Tibial nerve (tissue), 4 donors: ENCODE measurements around the gene GUCY1B1. TPM values are rescaled to one million over a fixed set of nuclear protein-coding genes. Genes with fewer than 3 reads are reported as not detected.

Experiments
- DNase-seq, 2 donors: peaks; one replicate each; pipeline ENCODE4 v3.0.0-alpha.2; 2019; ENCODE audit warnings: low spot score in 2 of 2
- H3K27ac ChIP-seq, 4 donors: fragments of 200-600 bp; sonication (generic) in 3 of 4; one replicate each; pipeline ENCODE4 v1.5.1; 2017 to 2019; ENCODE audit warnings: mild to moderate bottlenecking in 1 of 4
- H3K27me3 ChIP-seq, 2 donors: fragments of 200-600 bp; sonication (generic) in 1 of 2; one replicate each; pipeline versions ENCODE4 v1.5.1 to v1.6.0; 2017 to 2019
- H3K36me3 ChIP-seq, 3 donors: fragments of 200-600 bp; sonication (generic); one replicate each; pipeline ENCODE4 v1.5.1; 2018 to 2019
- H3K4me1 ChIP-seq, 4 donors: fragments of 200-600 bp; sonication (generic) in 3 of 4; one replicate each; pipeline ENCODE4 v1.5.1; 2017 to 2019
- H3K4me3 ChIP-seq, 4 donors: fragments of 200-600 bp; sonication (generic) in 3 of 4; one replicate each; pipeline ENCODE4 v1.5.1; 2017 to 2019; ENCODE audit warnings: mild to moderate bottlenecking in 1 of 4, moderate library complexity in 1 of 4
- H3K9me3 ChIP-seq, 4 donors: fragments of 200-600 bp; sonication (generic) in 3 of 4; one replicate each; pipeline ENCODE4 v1.5.1; 2017 to 2019
- EP300 ChIP-seq, 2 donors: sonication (generic); formaldehyde crosslinking; IDR thresholded peaks; one replicate each; pipeline ENCODE4 v1.6.1; 2017; ENCODE audit warnings: antibody characterized with exemption in 2 of 2, mild to moderate bottlenecking in 1 of 2
- POLR2A ChIP-seq, 2 donors: fragments of 450-650 bp; IDR thresholded peaks; one replicate each; pipeline ENCODE4 v1.6.1; 2017; ENCODE audit warnings: antibody characterized with exemption in 2 of 2, mild to moderate bottlenecking in 2 of 2, moderate library complexity in 2 of 2
- WGBS, 2 donors: methylation state at CpG; one replicate each; pipeline ENCODE4 v1.1.5; 2018; 5-methylcytosine and 5-hydroxymethylcytosine counted together
- total RNA-seq, 4 donors: library from RNA; depleted of rRNA; stranded (reverse); fragments of >200 nt; gene quantifications; one replicate each; pipeline ENCODE4 v1.1.0, GENCODE V29; 2016
- TF ChIP-seq, protein P1 (sequence below), 5 experiments: fragments of 200-600 bp in 3 of 5; fragments of 450-650 bp in 2 of 5; sonication (generic) in 3 of 5; IDR thresholded peaks; one replicate each; pipeline ENCODE4 v1.5.1; 2016 to 2019; ENCODE audit warnings: antibody characterized with exemption in 5 of 5, mild to moderate bottlenecking in 3 of 5, moderate library complexity in 2 of 5

The GUCY1B1 gene
- total RNA-seq, 4 donors from 2014 or later: 8.6 to 17.5 (median 12.3) TPM

DNA sequence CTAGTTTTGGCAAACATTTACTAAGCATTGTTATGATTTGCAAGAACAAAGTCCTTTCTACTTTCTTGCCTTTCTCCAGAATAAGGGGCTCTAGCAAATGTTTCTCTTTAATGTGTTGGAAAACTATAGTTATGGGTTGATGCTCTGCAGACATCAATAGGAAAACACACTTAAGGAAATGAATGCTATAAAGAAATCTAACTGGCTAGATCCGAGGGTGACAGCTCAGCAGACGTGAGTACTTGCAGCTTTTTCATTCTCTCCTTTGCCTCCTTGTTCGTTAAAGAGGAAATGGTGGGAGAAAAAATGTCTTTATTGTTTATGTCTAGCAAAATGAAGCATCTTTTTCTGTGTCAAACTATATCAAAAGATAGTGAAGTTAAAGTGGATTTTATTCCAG, 6.3 kb downstream of the GUCY1B1 start:
- H3K36me3 ChIP-seq: no peaks in the 10 kb centered on the region
- H3K9me3 ChIP-seq: no peaks in the 10 kb centered on the region
- DNase-seq: no peak
- no peaks in the 10 kb centered on the region for H3K27me3 ChIP-seq
- 61 to 72% methylated on average over 3 of the region's 3 CpGs for WGBS, 2 donors
- peaks cover 0 to 4% (median 0%) of the 10 kb centered on the region in 4 donors for H3K4me1 ChIP-seq
- no peak overlapping the region for H3K4me3 ChIP-seq
- H3K27ac ChIP-seq: no peak overlapping the region
- TF ChIP-seq POLR2A (IDR thresholded peaks at IDR 0.05) (no peak), EP300 (IDR thresholded peaks at IDR 0.05) (no peak)
- TF ChIP-seq, protein P1, sequence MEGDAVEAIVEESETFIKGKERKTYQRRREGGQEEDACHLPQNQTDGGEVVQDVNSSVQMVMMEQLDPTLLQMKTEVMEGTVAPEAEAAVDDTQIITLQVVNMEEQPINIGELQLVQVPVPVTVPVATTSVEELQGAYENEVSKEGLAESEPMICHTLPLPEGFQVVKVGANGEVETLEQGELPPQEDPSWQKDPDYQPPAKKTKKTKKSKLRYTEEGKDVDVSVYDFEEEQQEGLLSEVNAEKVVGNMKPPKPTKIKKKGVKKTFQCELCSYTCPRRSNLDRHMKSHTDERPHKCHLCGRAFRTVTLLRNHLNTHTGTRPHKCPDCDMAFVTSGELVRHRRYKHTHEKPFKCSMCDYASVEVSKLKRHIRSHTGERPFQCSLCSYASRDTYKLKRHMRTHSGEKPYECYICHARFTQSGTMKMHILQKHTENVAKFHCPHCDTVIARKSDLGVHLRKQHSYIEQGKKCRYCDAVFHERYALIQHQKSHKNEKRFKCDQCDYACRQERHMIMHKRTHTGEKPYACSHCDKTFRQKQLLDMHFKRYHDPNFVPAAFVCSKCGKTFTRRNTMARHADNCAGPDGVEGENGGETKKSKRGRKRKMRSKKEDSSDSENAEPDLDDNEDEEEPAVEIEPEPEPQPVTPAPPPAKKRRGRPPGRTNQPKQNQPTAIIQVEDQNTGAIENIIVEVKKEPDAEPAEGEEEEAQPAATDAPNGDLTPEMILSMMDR (IDR thresholded peaks at IDR 0.05): no peak

DNA sequence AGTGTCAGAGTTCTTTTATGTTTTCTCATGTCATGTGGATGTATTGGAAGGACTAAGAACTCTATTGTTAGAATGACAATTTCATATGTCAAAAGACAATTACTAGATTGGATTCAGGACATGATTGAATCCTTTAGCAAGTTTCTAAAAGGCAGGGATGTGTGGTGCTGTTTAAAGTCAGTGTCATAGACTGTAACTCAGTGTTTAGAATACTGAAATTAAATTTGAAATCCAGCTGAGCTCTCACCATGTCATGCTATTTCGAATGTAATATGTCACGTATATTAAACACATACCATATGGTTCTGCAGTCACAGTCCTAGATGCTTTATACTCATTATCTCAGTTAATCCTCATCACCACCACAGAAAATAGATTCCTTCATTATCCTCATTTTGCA, 7.8 kb downstream of the GUCY1B1 start:
- H3K27me3 ChIP-seq: no peaks in the 10 kb centered on the region
- no peak overlapping the region for H3K4me3 ChIP-seq
- no peak for TF ChIP-seq POLR2A (IDR thresholded peaks at IDR 0.05)
- TF ChIP-seq, protein P1 (IDR thresholded peaks at IDR 0.05): no peak
- TF ChIP-seq EP300 (IDR thresholded peaks at IDR 0.05): no peak
- no peaks in the 10 kb centered on the region for H3K36me3 ChIP-seq
- H3K27ac ChIP-seq: no peak overlapping the region
- no peaks in the 10 kb centered on the region for H3K9me3 ChIP-seq
- H3K4me1 ChIP-seq: no peaks in the 10 kb centered on the region
- no peak for DNase-seq
- WGBS, 2 donors: 83 to 84% methylated on average over 2 of the region's 2 CpGs

DNA sequence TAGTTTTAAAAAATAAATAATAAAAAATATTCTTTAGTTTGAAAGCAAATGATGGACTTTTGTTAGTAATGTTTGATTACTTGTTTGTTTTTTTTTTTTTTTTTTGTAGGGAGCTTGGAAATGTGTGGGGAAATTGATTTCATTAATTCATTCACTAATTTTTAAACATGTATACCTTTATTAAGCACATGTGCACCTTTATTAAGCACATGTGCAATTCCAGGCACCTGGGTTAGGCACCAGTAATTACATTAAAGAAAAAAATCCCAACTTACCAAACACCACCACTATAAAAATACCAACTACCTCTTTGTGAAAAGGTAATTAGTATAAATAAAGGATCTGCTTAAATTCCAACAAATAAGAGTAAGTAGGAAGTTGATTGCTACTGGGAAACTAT, 9.5 kb downstream of the GUCY1B1 start:
- DNase-seq: no peak
- H3K27me3 ChIP-seq: no peaks in the 10 kb centered on the region
- TF ChIP-seq, protein P1 (IDR thresholded peaks at IDR 0.05): no peak
- no peak for TF ChIP-seq EP300 (IDR thresholded peaks at IDR 0.05)
- TF ChIP-seq POLR2A (IDR thresholded peaks at IDR 0.05): no peak
- no peaks in the 10 kb centered on the region for H3K36me3 ChIP-seq
- no peak overlapping the region for H3K4me3 ChIP-seq
- H3K9me3 ChIP-seq: no peaks in the 10 kb centered on the region
- H3K4me1 ChIP-seq: no peaks in the 10 kb centered on the region
- no peak overlapping the region for H3K27ac ChIP-seq

DNA sequence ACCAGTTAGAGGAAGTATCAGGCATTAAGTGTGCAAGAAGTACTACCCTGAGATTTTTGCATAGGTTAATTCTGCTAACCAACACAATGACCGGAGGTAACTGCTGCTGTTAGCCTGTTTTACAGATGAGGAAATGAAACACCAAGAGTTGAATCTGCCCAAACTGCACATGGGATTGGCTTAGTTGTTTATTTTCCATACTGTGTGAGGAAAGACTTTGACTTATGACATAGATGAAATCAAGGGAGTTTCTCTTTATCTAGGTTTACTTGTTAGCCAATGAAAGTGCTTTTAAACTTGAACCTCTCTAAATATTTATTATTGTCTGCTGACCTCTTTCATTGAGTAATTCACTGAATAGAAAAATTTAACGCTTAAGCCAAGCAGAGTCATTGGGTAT, 10.3 kb downstream of the GUCY1B1 start:
- no peaks in the 10 kb centered on the region for H3K9me3 ChIP-seq
- H3K36me3 ChIP-seq: no peaks in the 10 kb centered on the region
- H3K4me3 ChIP-seq: no peak overlapping the region
- H3K4me1 ChIP-seq: no peaks in the 10 kb centered on the region
- TF ChIP-seq EP300 (IDR thresholded peaks at IDR 0.05) (no peak), POLR2A (IDR thresholded peaks at IDR 0.05) (no peak)
- TF ChIP-seq, protein P1 (IDR thresholded peaks at IDR 0.05): no peak
- 82 to 84% methylated on average over 2 of the region's 2 CpGs for WGBS, 2 donors
- H3K27me3 ChIP-seq: no peaks in the 10 kb centered on the region
- DNase-seq: no peak
- no peak overlapping the region for H3K27ac ChIP-seq

DNA sequence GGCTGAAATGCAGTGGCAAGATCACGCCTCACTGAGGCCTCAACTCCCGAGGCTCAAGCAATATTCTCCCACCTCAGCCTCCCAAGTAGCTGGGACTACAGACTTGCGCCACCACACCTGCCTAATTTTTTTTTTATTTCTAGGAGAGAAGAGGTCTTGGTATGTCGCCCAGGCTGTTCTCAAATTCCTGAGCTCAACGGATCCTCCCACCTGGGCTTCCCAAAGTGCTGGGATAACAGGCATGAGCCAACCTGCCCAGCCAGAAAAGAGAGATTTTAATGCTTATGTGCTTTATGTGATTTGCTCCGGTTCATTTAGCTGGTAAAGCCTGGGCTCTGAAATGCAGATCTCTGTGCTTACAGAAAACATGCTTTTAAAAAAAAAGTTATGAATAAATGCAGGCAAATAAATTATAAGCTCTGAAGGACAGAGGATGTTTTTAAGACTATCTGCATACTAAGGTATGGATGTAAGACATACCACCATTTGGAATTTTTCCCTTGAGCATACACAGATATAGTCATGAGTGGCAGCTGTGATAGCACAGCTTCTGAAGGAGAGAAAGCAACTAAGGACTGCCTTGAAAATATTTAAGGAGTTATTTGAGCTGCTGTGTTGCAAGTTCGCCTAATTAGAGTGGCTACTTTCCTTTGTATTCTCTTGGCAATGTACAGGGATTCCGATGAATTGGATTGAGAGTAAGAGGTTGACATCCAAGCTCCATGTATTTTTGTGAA, 13.8 kb downstream of the GUCY1B1 start:
- no peaks in the 10 kb centered on the region for H3K27me3 ChIP-seq
- TF ChIP-seq, protein P1 (IDR thresholded peaks at IDR 0.05): no peak
- TF ChIP-seq POLR2A (IDR thresholded peaks at IDR 0.05) (no peak), EP300 (IDR thresholded peaks at IDR 0.05) (no peak)
- H3K36me3 ChIP-seq: peaks cover 0 to 7% (median 0%) of the 10 kb centered on the region in 3 donors
- peaks cover 0 to under 1% (median 0%) of the 10 kb centered on the region in 4 donors for H3K4me1 ChIP-seq
- H3K27ac ChIP-seq: no peak overlapping the region
- no peak overlapping the region for H3K4me3 ChIP-seq
- DNase-seq: no peak
- no peaks in the 10 kb centered on the region for H3K9me3 ChIP-seq
- 87 to 89% methylated on average over 8 of the region's 8 CpGs for WGBS, 2 donors
